ENCODE results near the gene NTM.

Gene NTM

GRCh38 chr11:131943295-131943694, 572.9 kb downstream of the NTM start:
- DNase-seq, result no peak

DNA sequence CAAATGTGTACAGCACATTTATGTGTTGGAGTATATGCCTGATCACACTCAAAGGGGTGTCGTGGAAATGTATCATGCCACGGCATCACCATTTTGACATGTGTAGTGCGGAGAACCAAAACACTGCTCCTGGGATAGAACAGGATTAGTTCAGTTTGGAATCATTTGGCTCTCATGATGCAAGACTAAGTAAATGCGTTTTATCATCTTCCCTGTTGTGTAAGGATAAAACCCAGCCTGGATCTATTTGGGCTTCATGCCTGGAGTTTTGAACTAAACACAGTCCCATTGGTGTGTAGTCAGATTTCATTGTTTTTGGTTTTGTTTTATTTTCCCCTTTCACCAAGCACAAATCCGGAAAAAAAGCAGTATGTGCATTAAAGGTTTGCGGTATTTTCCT, 574.3 kb downstream of the NTM start:
- no peak for DNase-seq

DNA sequence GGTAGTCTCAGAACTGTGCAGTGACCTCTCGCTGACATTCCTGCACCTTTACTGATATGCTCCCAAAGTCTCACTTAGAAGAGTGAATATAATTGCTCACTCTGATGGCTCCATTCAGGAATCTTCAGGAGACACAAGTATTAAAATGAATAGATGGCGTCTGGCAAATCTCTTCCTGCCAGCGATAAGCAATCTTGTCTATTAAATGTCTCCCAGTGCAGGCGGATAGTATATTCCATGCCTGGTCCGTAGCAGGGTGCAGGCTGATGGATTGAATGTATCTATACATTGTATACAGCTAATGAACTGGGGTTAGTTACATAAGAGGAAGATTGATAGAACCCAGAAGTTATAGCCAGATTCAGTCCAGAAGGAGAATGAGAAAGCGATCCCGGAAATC, 575.3 kb downstream of the NTM start:
- no peak for DNase-seq

- no peak for DNase-seq
These were observed 577.1 kb downstream of the NTM start for GRCh38 chr11:131947511-131947910.

GRCh38 chr11:131951121-131951520, 580.7 kb downstream of the NTM start:
- DNase-seq, result no peak

GRCh38 chr11:131954146-131954545, 583.7 kb downstream of the NTM start:
- DNase-seq, result no peak

DNA sequence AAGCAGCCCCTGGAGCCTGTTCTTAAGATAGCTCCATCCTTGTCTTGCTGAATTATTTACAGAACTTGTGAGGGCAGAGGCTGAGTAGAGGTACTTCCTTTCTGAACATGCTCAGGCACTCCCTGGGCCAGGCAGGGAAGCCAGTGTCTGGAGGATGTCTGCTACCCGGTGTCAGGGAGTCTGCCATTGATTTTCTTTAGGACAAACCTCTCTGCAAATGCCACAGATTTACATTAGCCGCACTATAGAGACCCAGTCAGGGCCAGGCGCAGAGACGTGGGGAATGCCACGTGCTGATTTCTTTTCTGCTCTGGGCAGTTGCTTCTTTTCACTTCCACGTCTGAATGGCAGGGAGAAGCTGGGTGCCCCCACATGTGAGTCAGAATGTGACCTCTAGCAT, 585.5 kb downstream of the NTM start:
- DNase-seq, result no peak

GRCh38 chr11:131957201-131957600, 586.8 kb downstream of the NTM start:
- no peak for DNase-seq

DNA sequence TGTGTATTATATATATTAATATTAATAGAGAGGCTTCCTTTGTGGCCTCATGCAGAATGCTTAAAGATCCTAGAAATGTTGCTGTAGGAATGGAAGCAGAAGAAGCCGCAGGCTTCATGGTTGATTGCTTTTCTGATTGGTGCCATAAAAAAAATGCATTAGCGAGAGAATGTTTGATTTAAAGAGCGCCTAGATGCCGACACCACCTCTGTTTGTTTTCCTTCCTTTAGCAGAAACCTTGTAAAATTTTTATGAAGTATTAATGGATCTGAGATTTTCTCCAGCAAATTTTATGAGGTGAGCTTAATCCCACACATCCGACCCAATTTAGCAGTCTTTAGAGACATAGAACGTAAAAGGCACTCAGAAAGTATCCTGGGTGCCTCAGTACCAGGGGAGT, 587.5 kb downstream of the NTM start:
- no peak for DNase-seq

- no peak for DNase-seq
These were observed 592.4 kb downstream of the NTM start for GRCh38 chr11:131962818-131963217.

DNA sequence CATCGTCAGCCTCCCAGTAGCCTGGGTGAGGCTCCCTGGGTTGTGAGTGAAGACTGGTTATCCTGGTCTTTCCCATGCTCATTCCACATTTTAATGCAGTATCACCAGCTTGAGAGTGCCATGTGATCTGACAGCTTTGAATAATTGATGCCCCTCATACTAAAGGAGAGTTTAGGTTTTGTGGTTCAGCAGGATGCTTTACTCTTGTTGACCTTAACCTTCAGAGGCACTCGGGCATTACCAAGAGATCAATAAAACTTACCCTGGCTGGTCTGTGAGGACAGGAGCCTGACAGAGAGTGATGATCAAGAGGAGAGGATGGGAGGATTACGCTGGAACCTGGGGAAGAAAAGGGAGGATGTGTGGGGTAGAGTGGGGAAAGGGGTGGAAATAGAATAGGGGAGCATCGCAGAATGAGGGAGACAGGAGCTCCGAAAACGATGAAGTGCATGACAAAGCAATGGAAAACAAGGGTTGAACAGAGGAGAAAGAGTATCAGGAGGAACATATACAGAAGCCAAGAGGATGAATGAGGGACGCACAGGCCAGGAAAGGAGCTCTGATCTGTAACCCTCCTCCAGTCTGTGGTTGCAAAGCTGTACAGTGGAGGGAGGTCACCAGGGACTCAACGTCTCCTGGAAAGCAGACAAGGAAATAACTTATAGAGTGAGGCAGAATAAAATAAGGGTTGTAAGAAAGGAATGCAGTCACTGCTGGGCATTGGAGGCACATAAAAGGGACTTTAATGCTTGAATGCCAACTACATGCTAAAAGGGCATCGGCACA, 594.5 kb downstream of the NTM start:
- DNase-seq, result no peak

DNA sequence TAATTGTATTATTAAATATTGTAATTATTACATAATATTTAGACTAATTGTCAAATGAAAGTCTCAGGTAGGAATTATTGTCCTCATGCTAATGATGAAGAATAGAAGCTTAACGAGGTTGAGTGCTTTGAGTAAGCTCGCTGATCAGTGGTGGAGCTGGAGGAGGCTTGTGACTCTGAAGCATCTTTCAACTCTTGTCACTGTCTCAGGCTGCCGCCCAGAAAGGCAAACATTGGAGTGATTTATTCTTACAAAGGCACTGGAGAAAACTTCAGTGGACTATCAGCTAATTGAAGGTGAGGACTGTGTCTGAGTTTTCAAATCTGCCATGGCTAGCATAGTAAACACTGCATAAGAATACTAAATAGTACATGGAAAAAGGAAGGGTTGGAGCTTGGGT, 595.1 kb downstream of the NTM start:
- no peak for DNase-seq

GRCh38 chr11:131966667-131967066, 596.3 kb downstream of the NTM start:
- no peak for DNase-seq

DNA sequence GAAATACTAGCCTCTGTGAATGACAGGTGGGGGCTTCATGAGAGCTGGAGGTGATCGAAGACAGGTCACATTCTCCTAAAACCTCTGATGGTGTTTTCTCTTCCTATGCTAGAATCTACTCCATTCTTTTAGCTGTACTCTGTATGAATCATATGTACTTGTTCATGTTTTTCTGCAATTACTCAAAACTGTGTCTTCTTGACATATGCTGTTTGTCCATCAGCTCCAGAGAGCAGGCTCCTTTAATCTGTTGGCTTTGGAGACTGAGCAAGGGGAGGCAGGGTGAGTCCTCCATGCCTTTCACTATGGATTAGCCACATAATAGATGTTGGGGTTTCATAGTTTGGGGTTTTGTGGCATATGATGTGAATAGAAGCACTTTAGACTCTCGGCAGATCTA, 598.8 kb downstream of the NTM start:
- no peak for DNase-seq

DNA sequence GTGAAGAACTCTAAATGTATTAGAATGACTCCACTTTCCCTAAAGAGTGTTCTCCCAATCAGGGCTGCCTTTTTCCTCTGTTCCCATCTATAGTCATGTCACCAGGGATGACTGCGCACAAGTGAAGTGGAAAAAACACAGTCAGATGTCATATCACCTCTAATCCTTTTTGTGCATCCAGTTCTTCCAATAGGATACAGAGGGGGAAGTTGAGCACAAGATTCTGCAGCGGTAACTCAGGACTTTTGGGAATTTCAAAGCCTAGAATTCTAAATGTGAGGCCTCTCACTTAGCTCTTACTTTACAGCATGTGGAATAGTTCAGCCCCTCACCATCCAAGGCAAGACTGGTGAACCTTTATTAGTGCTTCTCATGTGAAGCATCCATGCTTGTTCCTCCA, 602.6 kb downstream of the NTM start:
- DNase-seq, result no peak

DNA sequence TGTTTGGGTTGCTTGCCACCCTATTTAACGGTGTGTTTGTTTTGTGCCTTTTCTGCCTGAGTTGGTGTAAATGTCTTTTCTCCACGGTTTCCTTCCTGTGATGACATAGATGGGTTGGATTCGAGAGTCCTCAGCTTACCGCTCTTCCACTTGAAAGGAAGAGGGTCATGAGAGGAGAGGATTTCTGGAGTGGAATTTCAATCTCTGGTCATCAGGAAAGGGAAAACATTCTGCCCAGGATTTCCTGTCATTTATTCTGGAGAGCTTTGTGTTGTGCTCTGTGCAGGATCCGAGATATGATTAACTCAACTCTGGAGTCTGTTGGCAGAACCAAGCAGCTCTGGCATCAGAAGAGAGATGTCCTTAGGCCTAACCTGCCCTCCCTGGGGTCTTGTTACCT, 605.2 kb downstream of the NTM start:
- no peak for DNase-seq

DNA sequence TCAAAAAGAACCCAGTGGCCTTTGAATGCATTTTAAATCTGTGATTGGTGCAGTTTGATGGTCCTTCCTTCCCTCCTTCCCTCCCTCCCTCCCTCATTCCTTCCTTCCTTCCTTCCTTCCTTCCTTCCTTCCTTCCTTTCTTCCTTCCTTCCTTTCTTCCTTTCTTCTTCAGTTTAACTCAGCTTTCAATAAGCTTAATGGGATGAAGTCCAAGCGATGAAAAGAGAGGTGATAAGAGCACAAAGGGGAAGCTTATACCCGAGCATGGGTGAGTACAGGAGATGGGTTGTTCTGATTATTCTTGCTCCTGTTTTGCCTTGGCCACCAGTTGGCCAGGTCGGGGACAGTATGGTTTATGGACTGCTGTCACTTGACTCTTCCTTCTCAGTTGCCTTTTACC, 605.6 kb downstream of the NTM start:
- DNase-seq, result no peak

- no peak for DNase-seq
These were observed 606.8 kb downstream of the NTM start for GRCh38 chr11:131977231-131977630.

GRCh38 chr11:131977854-131978253, 607.4 kb downstream of the NTM start:
- no peak for DNase-seq

GRCh38 chr11:131978351-131978750, 607.9 kb downstream of the NTM start:
- no peak for DNase-seq

- DNase-seq, result no peak
These were observed 608.9 kb downstream of the NTM start for GRCh38 chr11:131979364-131979763.

- DNase-seq, result no peak
These were observed 609.8 kb downstream of the NTM start for GRCh38 chr11:131980199-131980598.

GRCh38 chr11:131980888-131981668, 610.7 kb downstream of the NTM start:
- DNase-seq, result no peak

DNA sequence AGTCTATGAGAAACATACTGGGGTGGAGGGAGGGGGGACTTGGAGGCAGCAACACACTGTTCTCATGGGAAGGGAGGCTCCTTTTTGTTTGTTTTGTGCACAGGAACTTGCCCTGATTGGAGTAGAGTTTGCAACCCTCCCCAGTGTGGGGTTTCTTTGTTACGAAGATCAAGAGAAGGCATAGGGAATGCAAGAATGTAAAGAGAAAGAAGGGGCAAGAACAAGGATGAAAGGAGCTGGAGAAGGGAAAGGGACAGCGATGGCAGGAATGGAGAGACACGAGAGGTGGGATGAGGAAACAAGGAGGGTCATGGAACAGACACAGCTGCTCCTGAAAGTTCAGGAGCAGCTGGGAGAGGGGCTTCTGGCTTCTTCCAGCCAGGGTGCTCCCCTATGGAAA, 611.7 kb downstream of the NTM start:
- DNase-seq, result no peak

Data from hematopoietic multipotent progenitor cell treated with erythropoietin and hydrocortisone succinate and interleukin-3 and kit ligand, for 4 days (in vitro differentiated cells).